ENCODE measurements around the gene KRTAP19-1. TPM values are rescaled to one million over a fixed set of nuclear protein-coding genes. Genes with fewer than 3 reads are reported as not detected.

KRTAP19-1 gene
- polyA plus RNA-seq, 3 donors, result not detected

DNA sequence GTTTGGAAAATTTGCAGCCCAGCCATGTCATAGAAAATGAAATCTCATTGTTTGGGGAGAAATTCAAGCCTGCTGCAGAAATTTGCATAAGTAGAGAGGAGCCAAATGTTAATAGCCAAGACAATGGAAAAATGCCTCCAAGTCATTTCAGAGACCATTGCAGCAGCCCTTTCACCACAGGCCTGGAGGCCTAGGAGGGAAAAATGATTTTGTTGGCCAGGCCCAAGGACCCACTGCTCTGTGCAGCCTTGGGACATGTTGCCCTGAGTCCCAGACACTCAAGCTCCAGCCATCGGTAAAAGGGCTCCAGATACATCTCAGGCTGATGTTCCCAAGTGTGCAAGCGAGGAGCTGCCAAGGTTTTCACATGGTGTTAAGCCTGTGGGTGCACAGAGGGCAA is 6.0 kb upstream of the KRTAP19-1 start:
- Histone ChIP-seq H3K9ac (ENCODE audit: insufficient read depth, low read length, poor library complexity, severe bottlenecking) (no peak overlapping the region), H3K79me2 (ENCODE audit: insufficient read depth, low read length) (no peaks in the 10 kb centered on the region), H3K4me3 (replicated peaks in 1 of 3; ENCODE audit: low read depth in 2 of 3, low read length in 3 of 3) (no peak overlapping the region), H3K36me3 (replicated peaks in 1 of 2; ENCODE audit: control insufficient read depth in 1 of 2, insufficient read depth in 2 of 2, low read length in 2 of 2) (no peaks in the 10 kb centered on the region), H3K27me3 (ENCODE audit: control insufficient read depth in 2 of 2, insufficient read depth in 2 of 2, low read length in 2 of 2) (no peaks in the 10 kb centered on the region), H2AFZ (ENCODE audit: insufficient read depth, low read depth, low read length, poor library complexity, severe bottlenecking) (no peak overlapping the region), H3K9me3 (replicated peaks in 1 of 2; ENCODE audit: control insufficient read depth in 1 of 2, insufficient read depth in 1 of 2, low read length in 2 of 2) (peaks cover 19 to 22% of the 10 kb centered on the region in 2 donors), H4K20me1 (ENCODE audit: insufficient read depth, low read length) (no peaks in the 10 kb centered on the region), H3K27ac (ENCODE audit: low read depth in 1 of 2, low read length in 2 of 2) (no peak overlapping the region), H3K4me2 (replicated peaks; ENCODE audit: extremely low read depth, low read length, poor library complexity, severe bottlenecking) (no peak overlapping the region), H3K4me1 (ENCODE audit: control insufficient read depth in 1 of 2, insufficient read depth in 2 of 2, low read length in 2 of 2) (no peaks in the 10 kb centered on the region)
- WGBS (ENCODE audit: insufficient coverage), result 67% methylated on average over 2 of the region's 2 CpGs
- H3K27ac Mint-ChIP-seq, result no peak overlapping the region
- no peak overlapping the region for H3K4me3 Mint-ChIP-seq
- H3K36me3 Mint-ChIP-seq, result no peaks in the 10 kb centered on the region
- no peak for DNase-seq
- intact Hi-C loops (cut with micrococcal nuclease), result no loop called here
- no peaks in the 10 kb centered on the region for H3K27me3 Mint-ChIP-seq (ENCODE audit: low read depth in 3 of 3)
- TF ChIP-seq, protein P1, sequence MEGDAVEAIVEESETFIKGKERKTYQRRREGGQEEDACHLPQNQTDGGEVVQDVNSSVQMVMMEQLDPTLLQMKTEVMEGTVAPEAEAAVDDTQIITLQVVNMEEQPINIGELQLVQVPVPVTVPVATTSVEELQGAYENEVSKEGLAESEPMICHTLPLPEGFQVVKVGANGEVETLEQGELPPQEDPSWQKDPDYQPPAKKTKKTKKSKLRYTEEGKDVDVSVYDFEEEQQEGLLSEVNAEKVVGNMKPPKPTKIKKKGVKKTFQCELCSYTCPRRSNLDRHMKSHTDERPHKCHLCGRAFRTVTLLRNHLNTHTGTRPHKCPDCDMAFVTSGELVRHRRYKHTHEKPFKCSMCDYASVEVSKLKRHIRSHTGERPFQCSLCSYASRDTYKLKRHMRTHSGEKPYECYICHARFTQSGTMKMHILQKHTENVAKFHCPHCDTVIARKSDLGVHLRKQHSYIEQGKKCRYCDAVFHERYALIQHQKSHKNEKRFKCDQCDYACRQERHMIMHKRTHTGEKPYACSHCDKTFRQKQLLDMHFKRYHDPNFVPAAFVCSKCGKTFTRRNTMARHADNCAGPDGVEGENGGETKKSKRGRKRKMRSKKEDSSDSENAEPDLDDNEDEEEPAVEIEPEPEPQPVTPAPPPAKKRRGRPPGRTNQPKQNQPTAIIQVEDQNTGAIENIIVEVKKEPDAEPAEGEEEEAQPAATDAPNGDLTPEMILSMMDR (IDR thresholded peaks at IDR 0.05), result no peak
- peaks cover 3 to 24% (median 15%) of the 10 kb centered on the region in 7 donors for H3K9me3 Mint-ChIP-seq
- no peaks in the 10 kb centered on the region for H3K4me1 Mint-ChIP-seq

DNA sequence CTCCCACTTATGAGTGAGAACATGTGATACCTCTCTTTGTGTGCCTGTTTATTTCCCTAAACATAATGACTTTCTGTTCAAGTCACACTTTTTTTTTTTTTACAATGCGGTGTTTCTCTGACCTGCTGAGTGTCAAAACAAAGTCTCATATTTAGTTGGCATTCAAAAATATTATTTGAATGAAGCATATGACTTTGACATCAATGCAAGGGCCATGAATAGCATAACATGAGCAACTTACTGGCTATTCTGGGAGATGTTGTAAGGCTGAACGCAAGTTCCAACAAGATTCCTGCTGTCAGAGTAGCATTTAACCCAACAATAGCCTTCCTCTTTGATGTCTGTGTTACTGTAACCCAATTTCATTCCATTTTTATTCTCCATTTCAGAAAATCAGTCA is 2.0 kb upstream of the KRTAP19-1 start:
- DNase-seq, result no peak
- H4K20me1 ChIP-seq (ENCODE audit: insufficient read depth, low read length), result no peaks in the 10 kb centered on the region
- H3K4me3 ChIP-seq (replicated peaks in 1 of 3; ENCODE audit: low read depth in 2 of 3, low read length in 3 of 3), result no peak overlapping the region
- H3K9ac ChIP-seq (ENCODE audit: insufficient read depth, low read length, poor library complexity, severe bottlenecking), result no peak overlapping the region
- no peaks in the 10 kb centered on the region for H3K27me3 ChIP-seq (ENCODE audit: control insufficient read depth in 2 of 2, insufficient read depth in 2 of 2, low read length in 2 of 2)
- no peaks in the 10 kb centered on the region for H3K4me1 Mint-ChIP-seq
- H3K27ac Mint-ChIP-seq, result no peak overlapping the region
- H3K4me1 ChIP-seq (ENCODE audit: control insufficient read depth in 1 of 2, insufficient read depth in 2 of 2, low read length in 2 of 2), result no peaks in the 10 kb centered on the region
- H3K9me3 ChIP-seq (replicated peaks in 1 of 2; ENCODE audit: control insufficient read depth in 1 of 2, insufficient read depth in 1 of 2, low read length in 2 of 2), result peaks cover 17% of the 10 kb centered on the region in 2 donors
- no peaks in the 10 kb centered on the region for H3K79me2 ChIP-seq (ENCODE audit: insufficient read depth, low read length)
- no peak overlapping the region for H3K4me3 Mint-ChIP-seq
- H3K27me3 Mint-ChIP-seq (ENCODE audit: low read depth in 3 of 3), result no peaks in the 10 kb centered on the region
- no CpG with 5 or more reads among the region's 2 CpGs for WGBS (ENCODE audit: insufficient coverage)
- H3K4me2 ChIP-seq (replicated peaks; ENCODE audit: extremely low read depth, low read length, poor library complexity, severe bottlenecking), result no peak overlapping the region
- intact Hi-C loops (cut with micrococcal nuclease), result no loop called here
- no peak overlapping the region for H2AFZ ChIP-seq (ENCODE audit: insufficient read depth, low read depth, low read length, poor library complexity, severe bottlenecking)
- TF ChIP-seq, protein P1 (IDR thresholded peaks at IDR 0.05), result no peak
- H3K9me3 Mint-ChIP-seq, result peaks cover 3 to 18% (median 13%) of the 10 kb centered on the region in 7 donors
- H3K27ac ChIP-seq (ENCODE audit: low read depth in 1 of 2, low read length in 2 of 2), result no peak overlapping the region
- H3K36me3 ChIP-seq (replicated peaks in 1 of 2; ENCODE audit: control insufficient read depth in 1 of 2, insufficient read depth in 2 of 2, low read length in 2 of 2), result no peaks in the 10 kb centered on the region
- no peaks in the 10 kb centered on the region for H3K36me3 Mint-ChIP-seq
